GM12878 (cell line): Measurements from ENCODE around the gene SH2D2A.

Experiments
- CHD4 ChIP-seq: fragments of 200-600 bp; sonication (generic); IDR thresholded peaks from 2 replicates; pipeline ENCODE4 v1.6.1; 2016; ENCODE audit warnings: mild to moderate bottlenecking
- EZH2 ChIP-seq: IDR thresholded peaks from 2 replicates; pipeline ENCODE4 v1.6.1; 2012; ENCODE audit warnings: low read depth, mild to moderate bottlenecking, control low read depth, inconsistent platforms, low read length, borderline replicate concordance; ENCODE audit not compliant: control insufficient read depth
- POLR2AphosphoS5 ChIP-seq: IDR thresholded peaks from 2 replicates; pipeline ENCODE4 v1.6.1; 2011; ENCODE audit warnings: mild to moderate bottlenecking, low read length, inconsistent platforms
- SP1 ChIP-seq: IDR thresholded peaks from one replicate; pipeline ENCODE4 v1.6.1; 2011; ENCODE audit warnings: low read depth, low read length
- TAF1 ChIP-seq: IDR thresholded peaks from 2 replicates; pipeline ENCODE4 v1.6.1; 2011; ENCODE audit warnings: mild to moderate bottlenecking, low read depth, low read length, borderline replicate concordance
- ZNF274 ChIP-seq: IDR thresholded peaks from one replicate; pipeline ENCODE4 v1.8.0; 2011; ENCODE audit not compliant: insufficient read length, insufficient read depth
- TF ChIP-seq, protein P1 (sequence below), 3 experiments: IDR thresholded peaks in 2 of 3; conservative IDR thresholded peaks in 1 of 3; 2 replicates each; pipeline ENCODE4 v1.5.1; 2011; ENCODE audit warnings: low read depth in 3 of 3, low read length in 3 of 3, mild to moderate bottlenecking in 3 of 3, control low read depth in 2 of 3, moderate library complexity in 2 of 3, inconsistent platforms in 1 of 3, mixed read lengths in 1 of 3; ENCODE audit not compliant: control insufficient read depth in 2 of 3, insufficient read depth in 1 of 3; ENCODE audit errors: extremely low read depth in 1 of 3
- TF ChIP-seq, protein P2 (sequence below): IDR thresholded peaks from 2 replicates; pipeline ENCODE4 v1.6.1; 2011; ENCODE audit warnings: low read depth, mild to moderate bottlenecking, low read length, moderate library complexity, borderline replicate concordance; ENCODE audit errors: extremely low read depth
- TF ChIP-seq, protein P3 (sequence below): fragments of 450-650 bp; IDR thresholded peaks from 2 replicates; pipeline ENCODE4 v1.6.1; 2017; ENCODE audit warnings: mild to moderate bottlenecking, low read depth, inconsistent platforms; ENCODE audit not compliant: poor library complexity, severe bottlenecking

DNA sequence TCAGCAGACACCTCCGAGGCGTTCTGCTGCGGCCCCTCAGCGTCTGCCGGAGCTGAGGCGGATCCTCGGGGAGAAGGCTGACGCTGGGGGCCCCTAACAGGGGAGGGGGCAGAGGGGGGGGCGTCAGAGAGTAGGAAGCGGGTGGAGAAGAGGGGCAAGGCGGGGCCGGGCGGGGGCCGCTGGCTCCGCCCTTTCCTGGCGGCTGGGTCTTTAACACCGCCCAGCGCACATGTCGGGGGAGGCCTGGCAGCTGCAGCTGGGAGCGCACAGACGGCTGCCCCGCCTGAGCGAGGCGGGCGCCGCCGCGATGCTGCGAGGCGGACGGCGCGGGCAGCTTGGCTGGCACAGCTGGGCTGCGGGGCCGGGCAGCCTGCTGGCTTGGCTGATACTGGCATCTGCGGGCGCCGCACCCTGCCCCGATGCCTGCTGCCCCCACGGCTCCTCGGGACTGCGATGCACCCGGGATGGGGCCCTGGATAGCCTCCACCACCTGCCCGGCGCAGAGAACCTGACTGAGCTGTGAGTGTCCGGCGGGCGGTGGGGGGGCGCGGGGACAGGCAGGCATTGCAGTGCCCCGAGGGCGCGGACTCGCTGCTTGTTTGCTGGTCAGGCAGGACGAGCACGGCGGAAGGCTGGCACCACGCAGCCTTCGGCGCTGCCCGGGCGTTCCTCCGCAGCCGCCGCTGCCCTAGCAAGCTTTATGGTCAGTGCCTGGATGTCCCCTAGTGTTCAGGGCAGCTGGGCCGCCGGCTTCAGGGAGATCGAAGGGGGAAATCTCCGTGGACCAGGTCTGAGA lies 44.2 kb upstream of the SH2D2A start, which contains the start of gene NTRK1:
- no peak for TF ChIP-seq ZNF274
- TF ChIP-seq POLR2AphosphoS5 = no peak
- TF ChIP-seq, protein P1, sequence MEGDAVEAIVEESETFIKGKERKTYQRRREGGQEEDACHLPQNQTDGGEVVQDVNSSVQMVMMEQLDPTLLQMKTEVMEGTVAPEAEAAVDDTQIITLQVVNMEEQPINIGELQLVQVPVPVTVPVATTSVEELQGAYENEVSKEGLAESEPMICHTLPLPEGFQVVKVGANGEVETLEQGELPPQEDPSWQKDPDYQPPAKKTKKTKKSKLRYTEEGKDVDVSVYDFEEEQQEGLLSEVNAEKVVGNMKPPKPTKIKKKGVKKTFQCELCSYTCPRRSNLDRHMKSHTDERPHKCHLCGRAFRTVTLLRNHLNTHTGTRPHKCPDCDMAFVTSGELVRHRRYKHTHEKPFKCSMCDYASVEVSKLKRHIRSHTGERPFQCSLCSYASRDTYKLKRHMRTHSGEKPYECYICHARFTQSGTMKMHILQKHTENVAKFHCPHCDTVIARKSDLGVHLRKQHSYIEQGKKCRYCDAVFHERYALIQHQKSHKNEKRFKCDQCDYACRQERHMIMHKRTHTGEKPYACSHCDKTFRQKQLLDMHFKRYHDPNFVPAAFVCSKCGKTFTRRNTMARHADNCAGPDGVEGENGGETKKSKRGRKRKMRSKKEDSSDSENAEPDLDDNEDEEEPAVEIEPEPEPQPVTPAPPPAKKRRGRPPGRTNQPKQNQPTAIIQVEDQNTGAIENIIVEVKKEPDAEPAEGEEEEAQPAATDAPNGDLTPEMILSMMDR (IDR thresholded peaks at IDR 0.05 in 2 of 3, conservative IDR thresholded peaks at IDR 0.05 in 1 of 3; ENCODE audit: control insufficient read depth in 2 of 3, extremely low read depth in 1 of 3, insufficient read depth in 1 of 3, low read depth in 3 of 3, low read length in 3 of 3) = no peak
- no peak for TF ChIP-seq TAF1
- no peak for TF ChIP-seq CHD4
- TF ChIP-seq, protein P2, sequence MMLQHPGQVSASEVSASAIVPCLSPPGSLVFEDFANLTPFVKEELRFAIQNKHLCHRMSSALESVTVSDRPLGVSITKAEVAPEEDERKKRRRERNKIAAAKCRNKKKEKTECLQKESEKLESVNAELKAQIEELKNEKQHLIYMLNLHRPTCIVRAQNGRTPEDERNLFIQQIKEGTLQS = no peak
- TF ChIP-seq, protein P3, sequence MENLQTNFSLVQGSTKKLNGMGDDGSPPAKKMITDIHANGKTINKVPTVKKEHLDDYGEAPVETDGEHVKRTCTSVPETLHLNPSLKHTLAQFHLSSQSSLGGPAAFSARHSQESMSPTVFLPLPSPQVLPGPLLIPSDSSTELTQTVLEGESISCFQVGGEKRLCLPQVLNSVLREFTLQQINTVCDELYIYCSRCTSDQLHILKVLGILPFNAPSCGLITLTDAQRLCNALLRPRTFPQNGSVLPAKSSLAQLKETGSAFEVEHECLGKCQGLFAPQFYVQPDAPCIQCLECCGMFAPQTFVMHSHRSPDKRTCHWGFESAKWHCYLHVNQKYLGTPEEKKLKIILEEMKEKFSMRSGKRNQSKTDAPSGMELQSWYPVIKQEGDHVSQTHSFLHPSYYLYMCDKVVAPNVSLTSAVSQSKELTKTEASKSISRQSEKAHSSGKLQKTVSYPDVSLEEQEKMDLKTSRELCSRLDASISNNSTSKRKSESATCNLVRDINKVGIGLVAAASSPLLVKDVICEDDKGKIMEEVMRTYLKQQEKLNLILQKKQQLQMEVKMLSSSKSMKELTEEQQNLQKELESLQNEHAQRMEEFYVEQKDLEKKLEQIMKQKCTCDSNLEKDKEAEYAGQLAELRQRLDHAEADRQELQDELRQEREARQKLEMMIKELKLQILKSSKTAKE = no peak
- no peak for TF ChIP-seq EZH2
- TF ChIP-seq SP1 = no peak
